ENCODE measurements around the gene SFMBT2.

SFMBT2 gene

DNA sequence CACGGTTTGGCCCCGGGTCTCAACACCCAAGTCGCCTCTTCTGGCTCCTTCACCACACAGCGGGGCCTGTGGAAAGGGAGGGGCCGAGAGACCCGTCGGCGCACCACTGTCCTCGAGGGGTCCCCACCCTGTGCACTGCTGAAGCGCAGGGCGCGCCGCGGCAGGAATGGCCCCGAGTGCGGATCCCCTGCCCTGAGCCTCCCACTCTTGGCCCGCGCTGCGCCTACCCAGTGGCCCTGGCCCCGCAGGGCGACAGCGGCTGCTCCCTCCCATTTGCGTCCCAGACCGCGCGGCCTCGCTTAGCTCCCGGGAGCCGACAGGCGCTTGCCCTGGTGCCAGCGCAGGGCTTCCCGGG, 2.1 kb upstream of the SFMBT2 start:
- Histone ChIP-seq H3K4me3 (ENCODE audit: low read depth in 1 of 5, low read length in 5 of 5) (peak overlapping the region in 4 of 5 donors; percentile 74 to 79 (median 76)), H3K36me3 (ENCODE audit: control insufficient read depth in 5 of 5, insufficient read depth in 5 of 5, low read length in 5 of 5) (no peaks in the 10 kb centered on the region), H3K27ac (ENCODE audit: low read depth, low read length) (no peak overlapping the region), H3K9me3 (ENCODE audit: control insufficient read depth in 5 of 5, low read length in 5 of 5) (no peaks in the 10 kb centered on the region), H3K9ac (ENCODE audit: low read length in 5 of 5) (peak overlapping the region in 2 of 5 donors; percentile 35 to 51), H3K4me1 (ENCODE audit: control insufficient read depth in 5 of 5, insufficient read depth in 5 of 5, low read length in 5 of 5) (peaks cover 0 to 46% (median 42%) of the 10 kb centered on the region in 5 donors), H3K27me3 (ENCODE audit: control insufficient read depth in 5 of 5, insufficient read depth in 4 of 5, low read length in 5 of 5) (peaks cover 3 to 16% (median 11%) of the 10 kb centered on the region in 5 donors)

DNA sequence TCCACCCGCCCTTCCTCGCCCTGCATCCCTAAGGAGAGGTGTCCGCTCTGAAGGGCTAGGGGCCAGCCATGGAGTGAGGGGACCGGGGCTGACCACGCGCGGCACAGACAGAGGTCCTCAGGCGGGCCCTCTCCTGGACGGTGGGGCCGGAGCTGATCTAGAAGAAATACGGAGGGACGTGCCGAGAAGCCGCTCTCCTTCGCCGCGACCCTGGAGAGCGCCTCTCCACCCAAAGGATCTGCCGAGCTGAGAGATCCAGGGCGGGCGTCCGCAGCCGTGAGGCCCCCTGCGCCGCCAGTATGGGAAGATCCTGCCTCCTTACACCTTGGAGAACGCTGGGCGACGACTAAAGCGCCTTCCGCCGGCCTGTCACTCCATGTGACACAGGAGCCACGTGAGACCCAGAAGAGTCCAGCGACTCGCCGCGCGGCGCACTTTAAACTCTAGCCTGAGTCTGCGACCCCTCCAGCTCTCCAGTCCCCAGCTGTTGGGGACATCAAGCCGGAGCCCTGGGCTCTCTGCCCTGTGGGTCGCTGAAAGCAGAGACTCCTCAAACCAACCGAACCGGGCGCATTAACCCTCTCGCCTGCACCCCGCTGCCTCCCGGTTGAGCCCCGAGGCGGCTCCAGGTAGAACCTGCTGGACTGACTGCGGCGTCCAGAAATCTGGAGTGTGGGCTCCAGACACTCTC, 1.5 kb upstream of the SFMBT2 start:
- H3K4me3 ChIP-seq (ENCODE audit: low read depth in 1 of 5, low read length in 5 of 5) = peak overlapping the region in 4 of 5 donors; percentile 74 to 79 (median 76)
- H3K9me3 ChIP-seq (ENCODE audit: control insufficient read depth in 5 of 5, low read length in 5 of 5) = no peaks in the 10 kb centered on the region
- H3K27me3 ChIP-seq (ENCODE audit: control insufficient read depth in 5 of 5, insufficient read depth in 4 of 5, low read length in 5 of 5) = peaks cover 3 to 19% (median 11%) of the 10 kb centered on the region in 5 donors
- H3K9ac ChIP-seq (ENCODE audit: low read length in 5 of 5) = peak overlapping the region in 3 of 5 donors; percentile 23 to 51 (median 35)
- no peaks in the 10 kb centered on the region for H3K36me3 ChIP-seq (ENCODE audit: control insufficient read depth in 5 of 5, insufficient read depth in 5 of 5, low read length in 5 of 5)
- H3K27ac ChIP-seq (ENCODE audit: low read depth, low read length) = no peak overlapping the region
- peaks cover 0 to 52% (median 48%) of the 10 kb centered on the region in 5 donors for H3K4me1 ChIP-seq (ENCODE audit: control insufficient read depth in 5 of 5, insufficient read depth in 5 of 5, low read length in 5 of 5)

DNA sequence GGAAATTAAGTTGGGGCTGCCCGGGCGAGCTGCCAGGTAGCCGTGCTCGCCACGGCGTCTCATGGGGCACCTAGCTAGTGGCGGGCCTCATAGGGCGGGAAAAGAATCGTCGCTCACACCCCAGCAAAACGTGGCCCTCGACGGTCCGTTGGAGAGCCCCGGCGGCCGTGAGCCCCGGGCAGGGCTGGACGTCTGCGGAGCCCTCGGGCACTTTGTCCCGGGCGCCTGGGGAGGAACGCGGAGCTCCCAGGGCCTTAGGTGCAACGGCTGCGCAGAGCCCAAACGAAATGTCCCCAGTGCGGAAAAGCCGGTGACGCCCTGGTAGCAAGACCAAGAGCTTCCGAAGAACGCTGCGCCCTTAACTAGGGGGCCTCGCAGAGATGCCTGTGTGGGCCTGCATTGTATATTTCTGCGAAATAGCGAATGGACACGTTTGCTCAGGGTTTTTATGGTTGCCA, 866 bp upstream of the SFMBT2 start:
- H3K4me3 ChIP-seq (ENCODE audit: low read depth in 1 of 5, low read length in 5 of 5) = peak overlapping the region in 4 of 5 donors; percentile 74 to 79 (median 76)
- no peak overlapping the region for H3K27ac ChIP-seq (ENCODE audit: low read depth, low read length)
- H3K9ac ChIP-seq (ENCODE audit: low read length in 5 of 5) = no peak overlapping the region
- H3K36me3 ChIP-seq (ENCODE audit: control insufficient read depth in 5 of 5, insufficient read depth in 5 of 5, low read length in 5 of 5) = no peaks in the 10 kb centered on the region
- no peaks in the 10 kb centered on the region for H3K9me3 ChIP-seq (ENCODE audit: control insufficient read depth in 5 of 5, low read length in 5 of 5)
- peaks cover 0 to 55% (median 53%) of the 10 kb centered on the region in 5 donors for H3K4me1 ChIP-seq (ENCODE audit: control insufficient read depth in 5 of 5, insufficient read depth in 5 of 5, low read length in 5 of 5)
- peaks cover 3 to 19% (median 11%) of the 10 kb centered on the region in 5 donors for H3K27me3 ChIP-seq (ENCODE audit: control insufficient read depth in 5 of 5, insufficient read depth in 4 of 5, low read length in 5 of 5)

GRCh38 chr10:7410301-7410861, 453 bp downstream of the SFMBT2 start:
- Histone ChIP-seq H3K9ac (ENCODE audit: low read length in 5 of 5) (peak overlapping the region; percentile 38 to 62 (median 56)), H3K27me3 (ENCODE audit: control insufficient read depth in 5 of 5, insufficient read depth in 4 of 5, low read length in 5 of 5) (peaks cover 3 to 19% (median 11%) of the 10 kb centered on the region in 5 donors), H3K4me1 (ENCODE audit: control insufficient read depth in 5 of 5, insufficient read depth in 5 of 5, low read length in 5 of 5) (peaks cover 0 to 59% (median 55%) of the 10 kb centered on the region in 5 donors)

DNA sequence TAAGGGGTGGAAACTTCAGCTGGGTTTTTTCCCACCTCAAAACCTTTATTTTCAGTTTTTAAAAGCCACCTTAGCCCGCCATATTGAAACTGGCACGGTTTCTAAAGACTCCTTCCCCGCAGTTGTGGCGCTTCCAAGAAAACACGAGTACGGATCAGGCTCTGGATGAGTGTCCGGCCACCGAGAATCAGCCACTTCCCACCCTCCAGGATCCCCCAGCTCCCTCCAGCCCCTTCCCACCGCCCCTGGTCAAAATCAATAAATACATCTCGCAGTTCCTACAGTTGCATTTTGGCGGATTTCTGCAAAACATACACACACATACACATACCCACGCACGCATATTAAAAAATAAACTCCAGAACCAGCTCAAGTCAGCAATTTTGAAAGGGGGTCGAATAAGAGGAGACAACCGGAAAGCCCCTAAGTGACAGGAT, 1.1 kb downstream of the SFMBT2 start:
- Histone ChIP-seq H3K27ac (ENCODE audit: low read depth, low read length) (no peak overlapping the region), H3K4me3 (ENCODE audit: low read depth in 1 of 5, low read length in 5 of 5) (peak overlapping the region; percentile 74 to 81 (median 76)), H3K36me3 (ENCODE audit: control insufficient read depth in 5 of 5, insufficient read depth in 5 of 5, low read length in 5 of 5) (no peaks in the 10 kb centered on the region), H3K27me3 (ENCODE audit: control insufficient read depth in 5 of 5, insufficient read depth in 4 of 5, low read length in 5 of 5) (peaks cover 3 to 19% (median 11%) of the 10 kb centered on the region in 5 donors), H3K4me1 (ENCODE audit: control insufficient read depth in 5 of 5, insufficient read depth in 5 of 5, low read length in 5 of 5) (peaks cover 0 to 61% (median 55%) of the 10 kb centered on the region in 5 donors), H3K9me3 (ENCODE audit: control insufficient read depth in 5 of 5, low read length in 5 of 5) (no peaks in the 10 kb centered on the region), H3K9ac (ENCODE audit: low read length in 5 of 5) (peak overlapping the region; percentile 38 to 59 (median 55))

More at GRCh38 chr10:7410301-7410861, 453 bp downstream of the SFMBT2 start:
- peak overlapping the region; percentile 74 to 81 (median 76) for H3K4me3 ChIP-seq (ENCODE audit: low read depth in 1 of 5, low read length in 5 of 5)
- no peaks in the 10 kb centered on the region for H3K9me3 ChIP-seq (ENCODE audit: control insufficient read depth in 5 of 5, low read length in 5 of 5)
- H3K36me3 ChIP-seq (ENCODE audit: control insufficient read depth in 5 of 5, insufficient read depth in 5 of 5, low read length in 5 of 5) = no peaks in the 10 kb centered on the region
- no peak overlapping the region for H3K27ac ChIP-seq (ENCODE audit: low read depth, low read length)

GRCh38 chr10:7409045-7409731, 1.6 kb downstream of the SFMBT2 start:
- Histone ChIP-seq H3K27me3 (ENCODE audit: control insufficient read depth in 5 of 5, insufficient read depth in 4 of 5, low read length in 5 of 5) (peaks cover 3 to 19% (median 11%) of the 10 kb centered on the region in 5 donors), H3K4me1 (ENCODE audit: control insufficient read depth in 5 of 5, insufficient read depth in 5 of 5, low read length in 5 of 5) (peaks cover 0 to 61% (median 55%) of the 10 kb centered on the region in 5 donors), H3K9me3 (ENCODE audit: control insufficient read depth in 5 of 5, low read length in 5 of 5) (no peaks in the 10 kb centered on the region), H3K9ac (ENCODE audit: low read length in 5 of 5) (peak overlapping the region in 2 of 5 donors; percentile 73 to 80), H3K4me3 (ENCODE audit: low read depth in 1 of 5, low read length in 5 of 5) (peak overlapping the region; percentile 74 to 81 (median 76)), H3K36me3 (ENCODE audit: control insufficient read depth in 5 of 5, insufficient read depth in 5 of 5, low read length in 5 of 5) (no peaks in the 10 kb centered on the region), H3K27ac (ENCODE audit: low read depth, low read length) (no peak overlapping the region)

GRCh38 chr10:7408291-7409044, 2.4 kb downstream of the SFMBT2 start:
- Histone ChIP-seq H3K27me3 (ENCODE audit: control insufficient read depth in 5 of 5, insufficient read depth in 4 of 5, low read length in 5 of 5) (peaks cover 3 to 19% (median 11%) of the 10 kb centered on the region in 5 donors), H3K9ac (ENCODE audit: low read length in 5 of 5) (peak overlapping the region in 3 of 5 donors; percentile 73 to 80 (median 74)), H3K9me3 (ENCODE audit: control insufficient read depth in 5 of 5, low read length in 5 of 5) (no peaks in the 10 kb centered on the region), H3K27ac (ENCODE audit: low read depth, low read length) (peak overlapping the region; percentile 78), H3K4me1 (ENCODE audit: control insufficient read depth in 5 of 5, insufficient read depth in 5 of 5, low read length in 5 of 5) (peaks cover 0 to 61% (median 55%) of the 10 kb centered on the region in 5 donors), H3K36me3 (ENCODE audit: control insufficient read depth in 5 of 5, insufficient read depth in 5 of 5, low read length in 5 of 5) (no peaks in the 10 kb centered on the region), H3K4me3 (ENCODE audit: low read depth in 1 of 5, low read length in 5 of 5) (peak overlapping the region; percentile 29 to 79 (median 75))

DNA sequence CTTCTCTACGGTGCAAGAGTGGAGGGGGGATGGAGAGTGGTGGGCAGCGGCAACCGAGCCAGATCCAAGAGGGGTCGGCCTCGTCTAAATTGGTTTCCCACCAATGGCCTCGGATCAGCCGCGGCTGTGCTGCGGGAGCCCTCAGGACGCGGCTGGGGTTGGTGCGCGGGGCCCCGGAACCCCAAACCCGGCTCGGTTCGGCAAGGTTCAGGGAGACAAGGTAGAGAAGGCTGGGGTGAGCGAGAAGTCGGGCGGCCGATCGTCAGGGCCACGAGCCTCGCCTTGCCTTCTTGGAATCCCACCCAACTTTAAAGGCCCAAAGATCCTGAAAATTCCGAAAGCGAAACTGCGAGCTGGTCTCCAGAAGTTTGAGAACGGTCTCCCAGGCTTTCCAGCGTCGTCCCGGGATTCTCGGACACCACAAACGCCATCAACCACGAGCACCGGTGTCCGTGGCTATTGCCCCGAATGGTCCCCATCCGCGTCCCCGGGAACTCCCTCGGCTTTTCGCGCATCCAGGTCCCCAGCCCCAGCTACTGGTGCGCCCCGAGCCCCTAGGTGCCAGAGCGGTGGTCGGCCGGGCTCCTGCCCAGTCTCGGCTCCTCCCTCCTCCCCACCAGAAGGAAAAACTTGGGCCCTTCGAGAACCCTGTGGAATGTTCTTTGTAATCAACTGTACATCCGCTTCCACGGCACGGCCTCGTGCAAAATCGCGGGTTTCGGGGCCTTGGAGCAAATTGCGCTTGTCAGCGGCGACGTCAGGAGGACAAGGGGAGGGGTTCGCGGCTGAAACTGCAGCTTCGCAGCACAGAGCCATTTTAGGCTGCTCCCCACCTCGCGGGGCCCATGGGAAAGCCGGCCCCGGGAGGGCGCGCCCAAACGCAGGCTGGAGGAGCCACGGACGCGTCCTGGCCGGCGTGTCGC, 3.2 kb downstream of the SFMBT2 start:
- peak overlapping the region; percentile 78 for H3K27ac ChIP-seq (ENCODE audit: low read depth, low read length)

More for the DNA sequence above, 3.2 kb downstream of the SFMBT2 start:
- H3K36me3 ChIP-seq (ENCODE audit: control insufficient read depth in 5 of 5, insufficient read depth in 5 of 5, low read length in 5 of 5) = no peaks in the 10 kb centered on the region
- peak overlapping the region; percentile 59 to 79 (median 75) for H3K4me3 ChIP-seq (ENCODE audit: low read depth in 1 of 5, low read length in 5 of 5)
- peak overlapping the region in 4 of 5 donors; percentile 63 to 80 (median 74) for H3K9ac ChIP-seq (ENCODE audit: low read length in 5 of 5)
- no peaks in the 10 kb centered on the region for H3K9me3 ChIP-seq (ENCODE audit: control insufficient read depth in 5 of 5, low read length in 5 of 5)
- H3K4me1 ChIP-seq (ENCODE audit: control insufficient read depth in 5 of 5, insufficient read depth in 5 of 5, low read length in 5 of 5) = peaks cover 0 to 57% (median 51%) of the 10 kb centered on the region in 5 donors
- peaks cover 3 to 18% (median 8%) of the 10 kb centered on the region in 5 donors for H3K27me3 ChIP-seq (ENCODE audit: control insufficient read depth in 5 of 5, insufficient read depth in 4 of 5, low read length in 5 of 5)
